GM18511 (cell line): ENCODE data around the gene TOX3.

Experiments used
- ATAC-seq: cut with Tn5 transposase; IDR thresholded peaks from one replicate; pipeline ENCODE4 v1.9.1; 2021; ENCODE audit warnings: mild to moderate bottlenecking, moderate library complexity; ENCODE audit not compliant: unreplicated experiment

TOX3 gene

GRCh38 chr16:52494621-52495020, 52.3 kb downstream of the TOX3 start:
- no peak for ATAC-seq

- no peak for ATAC-seq
Observed at GRCh38 chr16:52494145-52494544, 52.8 kb downstream of the TOX3 start.

- peak; percentile 87 for ATAC-seq
Observed at GRCh38 chr16:52492789-52493357, 54.1 kb downstream of the TOX3 start.

- ATAC-seq = no peak
Observed at GRCh38 chr16:52491216-52491615, 55.7 kb downstream of the TOX3 start.

GRCh38 chr16:52489894-52490293, 57.0 kb downstream of the TOX3 start:
- no peak for ATAC-seq

GRCh38 chr16:52488837-52489289, 58.1 kb downstream of the TOX3 start:
- ATAC-seq = no peak

- no peak for ATAC-seq
Observed at GRCh38 chr16:52487849-52488457, 59.0 kb downstream of the TOX3 start.

GRCh38 chr16:52480237-52480636, 66.7 kb downstream of the TOX3 start:
- ATAC-seq = no peak

- ATAC-seq = no peak
Observed at GRCh38 chr16:52476111-52476510, 70.8 kb downstream of the TOX3 start.

GRCh38 chr16:52474679-52475078, 72.3 kb downstream of the TOX3 start:
- ATAC-seq = no peak

GRCh38 chr16:52473096-52473495, 73.8 kb downstream of the TOX3 start:
- no peak for ATAC-seq

GRCh38 chr16:52471650-52472370, 75.1 kb downstream of the TOX3 start:
- no peak for ATAC-seq

- ATAC-seq = no peak
Observed at GRCh38 chr16:52470585-52470984, 76.4 kb downstream of the TOX3 start.

- no peak for ATAC-seq
Observed at GRCh38 chr16:52469775-52470174, 77.2 kb downstream of the TOX3 start.

- no peak for ATAC-seq
Observed at GRCh38 chr16:52469091-52469490, 77.9 kb downstream of the TOX3 start.

- no peak for ATAC-seq
Observed at GRCh38 chr16:52467753-52468152, 79.2 kb downstream of the TOX3 start.

- no peak for ATAC-seq
Observed at GRCh38 chr16:52466994-52467393, 79.9 kb downstream of the TOX3 start.

GRCh38 chr16:52465711-52466267, 81.2 kb downstream of the TOX3 start:
- no peak for ATAC-seq

- ATAC-seq = no peak
Observed at GRCh38 chr16:52463904-52464303, 83.0 kb downstream of the TOX3 start.

GRCh38 chr16:52462816-52463215, 84.1 kb downstream of the TOX3 start:
- no peak for ATAC-seq

- ATAC-seq = no peak
Observed at GRCh38 chr16:52460639-52461178, 86.2 kb downstream of the TOX3 start.

GRCh38 chr16:52456368-52456767, 90.6 kb downstream of the TOX3 start:
- no peak for ATAC-seq
